GM18858 (cell line): Measurements from ENCODE around the gene RNF225.
"Not testable (repeated sequence)": the region's sequence is repeated elsewhere in the genome, so short reads cannot be mapped to it uniquely, and the experiment has no call there.

Source experiments
- ATAC-seq: cut with Tn5 transposase; IDR thresholded peaks from one replicate; pipeline ENCODE4 v1.9.1; 2021; ENCODE audit not compliant: unreplicated experiment

Gene RNF225

GRCh38 chr19:58395220-58395978 is at the start of gene RNF225:
Gene RNF225, plus strand, starts transcription at chr19:58395656. Its CDS starts 434 bp downstream, at chr19:58396090.
- ATAC-seq: no peak

- ATAC-seq: no peak
Measured at GRCh38 chr19:58346961-58347929, 48.2 kb upstream of the RNF225 start.

GRCh38 chr19:58348080-58348479 is 47.4 kb upstream of the RNF225 start:
- ATAC-seq: not testable (repeated sequence)

GRCh38 chr19:58349590-58349989 is 45.9 kb upstream of the RNF225 start:
- ATAC-seq: no peak

- no peak for ATAC-seq
Measured at GRCh38 chr19:58350001-58350861, 45.2 kb upstream of the RNF225 start.

- no peak for ATAC-seq
Measured at GRCh38 chr19:58350871-58351557, 44.4 kb upstream of the RNF225 start.

- no peak for ATAC-seq
Measured at GRCh38 chr19:58351558-58351878, 43.9 kb upstream of the RNF225 start.

GRCh38 chr19:58351990-58352755 is 43.3 kb upstream of the RNF225 start:
- ATAC-seq: no peak

- ATAC-seq: no peak
Measured at GRCh38 chr19:58352760-58353671, 42.4 kb upstream of the RNF225 start, which contains the start of gene A1BG. Gene A1BG, minus strand, starts transcription at chr19:58353492. Its CDS starts 55 bp downstream, at chr19:58353437.

- no peak for ATAC-seq
Measured at GRCh38 chr19:58353717-58354477, 41.6 kb upstream of the RNF225 start.

GRCh38 chr19:58354478-58355030 is 40.9 kb upstream of the RNF225 start:
- no peak for ATAC-seq

GRCh38 chr19:58355215-58355796 is 40.1 kb upstream of the RNF225 start:
- no peak for ATAC-seq

- no peak for ATAC-seq
Measured at GRCh38 chr19:58355908-58356765, 39.3 kb upstream of the RNF225 start.

- no peak for ATAC-seq
Measured at GRCh38 chr19:58356766-58357480, 38.5 kb upstream of the RNF225 start.

GRCh38 chr19:58357481-58358145 is 37.8 kb upstream of the RNF225 start:
- no peak for ATAC-seq
